ENCODE data around the gene LTC4S. TPM values are rescaled to one million over a fixed set of nuclear protein-coding genes. Genes with fewer than 3 reads are reported as not detected.
"Not testable (repeated sequence)": the region's sequence is repeated elsewhere in the genome, so short reads cannot be mapped to it uniquely, and the experiment has no call there.

The LTC4S gene, protein sequence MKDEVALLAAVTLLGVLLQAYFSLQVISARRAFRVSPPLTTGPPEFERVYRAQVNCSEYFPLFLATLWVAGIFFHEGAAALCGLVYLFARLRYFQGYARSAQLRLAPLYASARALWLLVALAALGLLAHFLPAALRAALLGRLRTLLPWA
- 10 to 100 TPM in 1 of 4 donors, 1 to 10 TPM in 3; 1.7 to 12.6 (median 5.6) TPM for total RNA-seq

DNA sequence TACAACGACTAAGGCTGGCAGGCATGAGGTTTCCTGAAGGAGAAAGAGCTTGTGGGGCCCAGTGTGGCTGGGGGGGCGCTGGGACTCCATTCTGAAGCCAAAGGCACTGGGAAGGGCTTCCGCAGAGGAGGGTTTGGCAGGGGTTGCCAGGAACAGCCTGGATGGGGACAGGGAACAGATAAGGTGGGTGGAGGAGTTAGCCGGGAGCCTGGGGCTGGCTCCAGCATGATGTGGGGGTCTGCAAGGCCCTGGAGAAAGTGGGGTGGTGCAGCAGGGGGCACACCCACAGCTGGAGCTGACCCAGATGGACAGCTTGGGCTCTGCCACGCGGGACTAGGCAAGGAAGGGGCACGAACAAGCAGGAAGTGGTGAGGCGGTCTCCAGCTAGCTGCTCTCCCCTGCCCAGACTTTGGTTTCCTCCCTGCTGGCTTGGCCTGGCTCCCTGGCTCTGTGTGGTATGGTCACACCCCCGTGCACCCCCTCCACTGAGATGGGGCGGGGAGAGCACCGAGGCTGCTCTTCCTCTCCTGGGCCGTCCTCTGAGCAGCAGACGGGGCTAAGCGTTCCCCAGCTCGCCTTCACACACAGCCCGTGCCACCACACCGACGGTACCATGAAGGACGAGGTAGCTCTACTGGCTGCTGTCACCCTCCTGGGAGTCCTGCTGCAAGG, at the start of gene LTC4S:
Gene LTC4S (plus strand): TSS at position 519 of the 672 bp plus-strand sequence. CDS start 95 bp downstream, at position 614.
- Histone ChIP-seq H3K27me3 (no peaks in the 10 kb centered on the region), H3K36me3 (peaks cover 0 to 9% of the 10 kb centered on the region in 2 donors), H3K9me3 (no peaks in the 10 kb centered on the region), H3K4me3 (peak within 1 kb of the TSS in 2 of 4 donors; percentile 14 to 18), H3K27ac (peak within 1 kb of the TSS in 3 of 4 donors; percentile 55 to 58 (median 57)), H3K4me1 (peaks cover 17 to 22% of the 10 kb centered on the region in 2 donors)
- ATAC-seq (no peak), DNase-seq (peak; percentile 56 to 60)
- TF ChIP-seq, protein P1, sequence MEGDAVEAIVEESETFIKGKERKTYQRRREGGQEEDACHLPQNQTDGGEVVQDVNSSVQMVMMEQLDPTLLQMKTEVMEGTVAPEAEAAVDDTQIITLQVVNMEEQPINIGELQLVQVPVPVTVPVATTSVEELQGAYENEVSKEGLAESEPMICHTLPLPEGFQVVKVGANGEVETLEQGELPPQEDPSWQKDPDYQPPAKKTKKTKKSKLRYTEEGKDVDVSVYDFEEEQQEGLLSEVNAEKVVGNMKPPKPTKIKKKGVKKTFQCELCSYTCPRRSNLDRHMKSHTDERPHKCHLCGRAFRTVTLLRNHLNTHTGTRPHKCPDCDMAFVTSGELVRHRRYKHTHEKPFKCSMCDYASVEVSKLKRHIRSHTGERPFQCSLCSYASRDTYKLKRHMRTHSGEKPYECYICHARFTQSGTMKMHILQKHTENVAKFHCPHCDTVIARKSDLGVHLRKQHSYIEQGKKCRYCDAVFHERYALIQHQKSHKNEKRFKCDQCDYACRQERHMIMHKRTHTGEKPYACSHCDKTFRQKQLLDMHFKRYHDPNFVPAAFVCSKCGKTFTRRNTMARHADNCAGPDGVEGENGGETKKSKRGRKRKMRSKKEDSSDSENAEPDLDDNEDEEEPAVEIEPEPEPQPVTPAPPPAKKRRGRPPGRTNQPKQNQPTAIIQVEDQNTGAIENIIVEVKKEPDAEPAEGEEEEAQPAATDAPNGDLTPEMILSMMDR (IDR thresholded peaks at IDR 0.05 in 4 of 5, conservative IDR thresholded peaks at IDR 0.05 in 1 of 5): no peak
- TF ChIP-seq POLR2A (IDR thresholded peaks at IDR 0.05): peak in 1 of 2 donors; percentile 6
- intact Hi-C loops (cut with DNase I; ENCODE audit: low total_unique reads): no loop called here
- in situ Hi-C loops (cut with MboI; ENCODE audit: low sequenced_read_pairs in 4 of 4): no loop called here

DNA sequence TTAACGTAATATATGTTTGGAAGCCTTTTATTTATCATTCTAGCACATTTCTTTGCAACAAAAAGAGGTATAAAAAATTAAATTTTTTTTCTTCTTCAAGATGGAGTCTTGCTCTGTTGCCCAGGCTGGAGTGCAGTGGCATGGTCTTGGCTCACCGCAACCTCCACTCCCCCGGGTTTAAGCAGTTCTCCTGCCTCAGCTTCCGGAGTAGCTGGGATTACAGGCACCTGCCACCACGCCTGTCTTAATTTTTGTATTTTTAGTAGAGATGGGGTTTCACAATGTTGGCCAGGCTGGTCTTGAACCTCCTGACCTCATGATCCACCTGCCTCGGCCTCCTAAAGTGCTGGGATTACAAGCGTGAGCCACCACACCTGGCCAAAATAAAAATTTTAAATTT, 49.7 kb upstream of the LTC4S start:
- intact Hi-C loops (cut with DNase I; ENCODE audit: low total_unique reads); H3K9me3 ChIP-seq; H3K27ac ChIP-seq; H3K27me3 ChIP-seq; ATAC-seq; H3K36me3 ChIP-seq; in situ Hi-C loops (cut with MboI; ENCODE audit: low sequenced_read_pairs in 4 of 4); H3K4me3 ChIP-seq; DNase-seq: not testable (repeated sequence)
- H3K4me1 ChIP-seq: peaks cover 12 to 15% of the 10 kb centered on the region in 2 donors

DNA sequence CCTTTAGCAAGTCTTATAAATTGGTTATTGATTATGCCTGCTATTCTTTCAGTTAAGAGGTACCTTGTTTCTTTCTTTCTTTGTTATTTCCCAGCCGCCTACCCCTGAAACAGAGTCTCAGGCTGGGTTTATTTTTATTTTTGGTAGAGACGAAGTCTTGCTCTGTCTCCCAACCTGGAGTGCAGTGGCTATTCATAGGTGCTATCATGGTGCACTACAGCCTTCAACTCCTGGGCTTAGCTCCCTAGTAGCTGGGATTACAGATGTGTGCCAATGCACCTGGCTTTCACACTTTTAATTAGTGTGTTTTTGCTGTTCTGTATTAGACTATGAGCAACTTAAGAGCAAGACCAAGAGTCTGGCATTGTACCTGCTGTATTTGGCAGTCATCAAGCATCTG, 46.9 kb upstream of the LTC4S start:
- H3K4me1 ChIP-seq: peaks cover 12 to 15% of the 10 kb centered on the region in 2 donors

DNA sequence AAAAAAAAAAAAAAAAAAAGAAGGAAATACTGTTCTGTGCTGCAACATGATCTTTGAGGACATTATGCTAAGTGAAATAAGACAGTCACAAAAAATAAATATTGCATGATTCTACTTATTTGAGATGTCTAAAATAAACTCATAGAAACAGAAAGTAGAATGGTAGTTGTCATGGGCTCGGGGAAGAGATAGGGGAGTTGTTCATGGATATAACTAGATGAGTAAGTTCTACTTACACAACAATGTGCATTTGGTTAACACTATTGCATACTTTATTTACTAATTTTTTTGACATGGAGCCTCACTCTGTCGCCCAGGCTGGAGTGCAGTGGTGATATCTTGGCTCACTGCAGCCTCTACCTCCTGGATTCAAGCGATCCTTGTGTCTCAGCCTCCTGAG, 46.0 kb upstream of the LTC4S start:
- H3K27ac ChIP-seq: no peak overlapping the region
- intact Hi-C loops (cut with DNase I; ENCODE audit: low total_unique reads) (no loop called here), in situ Hi-C loops (cut with MboI; ENCODE audit: low sequenced_read_pairs in 4 of 4) (no loop called here)

More for the DNA sequence above, 46.9 kb upstream of the LTC4S start:
- DNase-seq (no peak), ATAC-seq (no peak)
- intact Hi-C loops (cut with DNase I; ENCODE audit: low total_unique reads) (no loop called here), in situ Hi-C loops (cut with MboI; ENCODE audit: low sequenced_read_pairs in 4 of 4) (no loop called here)
- no peaks in the 10 kb centered on the region for H3K9me3 ChIP-seq
- H3K27ac ChIP-seq: no peak overlapping the region
- peaks cover 0 to 7% of the 10 kb centered on the region in 2 donors for H3K36me3 ChIP-seq
- no peak for TF ChIP-seq POLR2A (IDR thresholded peaks at IDR 0.05)
- TF ChIP-seq, protein P1 (IDR thresholded peaks at IDR 0.05 in 4 of 5, conservative IDR thresholded peaks at IDR 0.05 in 1 of 5): no peak
- H3K27me3 ChIP-seq: no peaks in the 10 kb centered on the region
- no peak overlapping the region for H3K4me3 ChIP-seq

More for the DNA sequence above, 46.0 kb upstream of the LTC4S start:
- peaks cover 0 to 7% of the 10 kb centered on the region in 2 donors for H3K36me3 ChIP-seq
- H3K4me1 ChIP-seq: peaks cover 12 to 15% of the 10 kb centered on the region in 2 donors
- H3K9me3 ChIP-seq: no peaks in the 10 kb centered on the region
- ATAC-seq: no peak
- TF ChIP-seq POLR2A (IDR thresholded peaks at IDR 0.05): no peak
- TF ChIP-seq, protein P1 (IDR thresholded peaks at IDR 0.05 in 4 of 5, conservative IDR thresholded peaks at IDR 0.05 in 1 of 5): no peak
- no peaks in the 10 kb centered on the region for H3K27me3 ChIP-seq
- DNase-seq: no peak
- H3K4me3 ChIP-seq: no peak overlapping the region
